Measurements from ENCODE around the gene ERCC5.

- no peak for TF ChIP-seq CTCF (IDR thresholded peaks at IDR 0.05)
- no peak for TF ChIP-seq ZFX (IDR thresholded peaks at IDR 0.05; ENCODE audit: borderline replicate concordance)
Measured at GRCh38 chr13:102872131-102872530, 26.3 kb downstream of the ERCC5 start.

Data from 22Rv1 (cell line).